ENCODE results near the gene A3GALT2.

The A3GALT2 gene

GRCh38 chr1:33307494-33307864, 13.4 kb downstream of the A3GALT2 start:
- ChIA-PET CTCF (no interaction called here), POLR2A (no interaction called here)
- TF ChIP-seq FOXK2 (IDR thresholded peaks at IDR 0.05) (no peak), BHLHE40 (IDR thresholded peaks at IDR 0.05; ENCODE audit: borderline replicate concordance) (no peak), NFRKB (IDR thresholded peaks at IDR 0.05) (no peak), FOXA1 (IDR thresholded peaks at IDR 0.05) (no peak), SUZ12 (IDR thresholded peaks at IDR 0.05) (no peak), FOXM1 (IDR thresholded peaks at IDR 0.05; ENCODE audit: borderline replicate concordance) (no peak), HDGF (IDR thresholded peaks at IDR 0.05; ENCODE audit: borderline replicate concordance) (no peak), PKNOX1 (IDR thresholded peaks at IDR 0.05) (no peak), ELF4 (IDR thresholded peaks at IDR 0.05) (no peak), CTBP1 (IDR thresholded peaks at IDR 0.05; ENCODE audit: borderline replicate concordance) (no peak), LEF1 (IDR thresholded peaks at IDR 0.05; ENCODE audit: borderline replicate concordance) (no peak), TARDBP (IDR thresholded peaks at IDR 0.05) (no peak)
- DNase-seq (ENCODE audit: extremely low spot score), result no peak

- TF ChIP-seq FOXA1 (IDR thresholded peaks at IDR 0.05) (no peak), ARNT (IDR thresholded peaks at IDR 0.05) (no peak), NFRKB (IDR thresholded peaks at IDR 0.05) (no peak), SUZ12 (IDR thresholded peaks at IDR 0.05) (no peak), PKNOX1 (IDR thresholded peaks at IDR 0.05) (no peak), CTBP1 (IDR thresholded peaks at IDR 0.05; ENCODE audit: borderline replicate concordance) (no peak), TARDBP (IDR thresholded peaks at IDR 0.05) (no peak), SP1 (IDR thresholded peaks at IDR 0.05) (no peak), L3MBTL2 (conservative IDR thresholded peaks at IDR 0.05) (no peak), HDGF (IDR thresholded peaks at IDR 0.05; ENCODE audit: borderline replicate concordance) (no peak), ELF4 (IDR thresholded peaks at IDR 0.05) (no peak), FOXK2 (IDR thresholded peaks at IDR 0.05) (no peak), ZNF384 (IDR thresholded peaks at IDR 0.05) (no peak)
- no peak for DNase-seq (ENCODE audit: extremely low spot score)
- ChIA-PET POLR2A (no interaction called here), CTCF (no interaction called here)
Observed at GRCh38 chr1:33306653-33307493, 14.0 kb downstream of the A3GALT2 start.

GRCh38 chr1:33305816-33306652, 14.9 kb downstream of the A3GALT2 start:
- ChIA-PET CTCF (interaction anchor here (1.4 kb wide), 1 partner anchor 10 kb away, joined by 3 read pairs; no protein-coding TSS in a partner anchor), POLR2A (no interaction called here)
- no peak for DNase-seq (ENCODE audit: extremely low spot score)
- TF ChIP-seq LEF1 (IDR thresholded peaks at IDR 0.05; ENCODE audit: borderline replicate concordance) (no peak), TARDBP (IDR thresholded peaks at IDR 0.05) (no peak), FOXA1 (IDR thresholded peaks at IDR 0.05) (no peak), NFRKB (IDR thresholded peaks at IDR 0.05) (no peak), L3MBTL2 (conservative IDR thresholded peaks at IDR 0.05) (no peak), CTBP1 (IDR thresholded peaks at IDR 0.05; ENCODE audit: borderline replicate concordance) (no peak), SUZ12 (IDR thresholded peaks at IDR 0.05) (no peak), SP1 (IDR thresholded peaks at IDR 0.05) (no peak), ZNF384 (IDR thresholded peaks at IDR 0.05) (no peak), ELF4 (IDR thresholded peaks at IDR 0.05) (no peak), HDGF (IDR thresholded peaks at IDR 0.05; ENCODE audit: borderline replicate concordance) (no peak), FOXK2 (IDR thresholded peaks at IDR 0.05) (no peak), FOXM1 (IDR thresholded peaks at IDR 0.05; ENCODE audit: borderline replicate concordance) (no peak)

- ChIA-PET POLR2A (no interaction called here), CTCF (interaction anchor here (1.4 kb wide), 1 partner anchor 9 kb away, joined by 3 read pairs; no protein-coding TSS in a partner anchor)
- DNase-seq (ENCODE audit: extremely low spot score), result no peak
- TF ChIP-seq PKNOX1 (IDR thresholded peaks at IDR 0.05) (no peak), LEF1 (IDR thresholded peaks at IDR 0.05; ENCODE audit: borderline replicate concordance) (no peak), BHLHE40 (IDR thresholded peaks at IDR 0.05; ENCODE audit: borderline replicate concordance) (no peak), HDGF (IDR thresholded peaks at IDR 0.05; ENCODE audit: borderline replicate concordance) (no peak), FOXK2 (IDR thresholded peaks at IDR 0.05) (no peak), ARNT (IDR thresholded peaks at IDR 0.05) (no peak), SP1 (IDR thresholded peaks at IDR 0.05) (no peak), FOXA1 (IDR thresholded peaks at IDR 0.05) (no peak), TARDBP (IDR thresholded peaks at IDR 0.05) (no peak), L3MBTL2 (conservative IDR thresholded peaks at IDR 0.05) (no peak), SUZ12 (IDR thresholded peaks at IDR 0.05) (no peak), ZNF384 (IDR thresholded peaks at IDR 0.05) (no peak), CTBP1 (IDR thresholded peaks at IDR 0.05; ENCODE audit: borderline replicate concordance) (no peak), NFRKB (IDR thresholded peaks at IDR 0.05) (no peak), ELF4 (IDR thresholded peaks at IDR 0.05) (no peak), FOXM1 (IDR thresholded peaks at IDR 0.05; ENCODE audit: borderline replicate concordance) (no peak)
Observed at GRCh38 chr1:33305016-33305415, 15.9 kb downstream of the A3GALT2 start.

GRCh38 chr1:33302325-33302724, 18.6 kb downstream of the A3GALT2 start:
- DNase-seq (ENCODE audit: extremely low spot score), result no peak
- ChIA-PET CTCF (no interaction called here), POLR2A (no interaction called here)
- TF ChIP-seq BHLHE40 (IDR thresholded peaks at IDR 0.05; ENCODE audit: borderline replicate concordance) (no peak), CTBP1 (IDR thresholded peaks at IDR 0.05; ENCODE audit: borderline replicate concordance) (no peak), PKNOX1 (IDR thresholded peaks at IDR 0.05) (no peak), FOXM1 (IDR thresholded peaks at IDR 0.05; ENCODE audit: borderline replicate concordance) (no peak)

All from HEK293T (cell line).